H1 (cell line): Measurements from ENCODE around the gene SIX1. TPM values are rescaled to one million over a fixed set of nuclear protein-coding genes. Genes with fewer than 3 reads are reported as not detected.

Experiments
- CTCF ChIA-PET: fragments of 300-600 bp; sonication (Branson Sonifier 250); formaldehyde crosslinking; loops from one replicate; lab custom pipeline; 2021; ENCODE audit not compliant: partially characterized antibody; lab: Charles Lee
- POLR2A ChIA-PET: fragments of 300-600 bp; sonication (Branson Sonifier 250); formaldehyde crosslinking; loops from one replicate; lab custom pipeline; 2021; ENCODE audit warnings: inconsistent platforms; ENCODE audit not compliant: partially characterized antibody; lab: Charles Lee
- DNase-seq, 2 experiments: peaks; one replicate each; pipeline versions ENCODE4 v3.0.0 to v3.0.0-alpha.2; 2010 to 2022; ENCODE audit warnings: low spot score in 2 of 2, low read depth in 1 of 2, mixed read lengths in 1 of 2
- FAIRE-seq: peaks from 2 replicates; lab custom pipeline; 2011; peaks lifted over from hg19 to GRCh38; lab: Jason Lieb, UNC
- H2AFZ ChIP-seq: 2 replicates; pipeline ENCODE4 v1.8.1; 2012; ENCODE audit warnings: low read length, inconsistent platforms
- H2AK5ac ChIP-seq: 2 replicates; pipeline ENCODE4 v1.6.1; 2013; ENCODE audit warnings: low read depth, low read length
- H2BK120ac ChIP-seq: replicated peaks from 2 replicates; pipeline ENCODE3; 2013; ENCODE audit warnings: low read depth, low read length, inconsistent platforms
- H2BK12ac ChIP-seq: 2 replicates; pipeline ENCODE4 v1.6.1; 2013; ENCODE audit warnings: low read depth, low read length
- H2BK15ac ChIP-seq: 2 replicates; pipeline ENCODE4 v1.6.1; 2013; ENCODE audit warnings: low read length
- H2BK20ac ChIP-seq: 2 replicates; pipeline ENCODE4 v1.6.1; 2013; ENCODE audit warnings: low read length
- H2BK5ac ChIP-seq: 2 replicates; pipeline ENCODE4 v1.6.1; 2013; ENCODE audit warnings: low read depth, low read length
- H3K14ac ChIP-seq: 2 replicates; pipeline ENCODE4 v1.6.1; 2013; ENCODE audit warnings: inconsistent platforms; ENCODE audit not compliant: insufficient read length
- H3K18ac ChIP-seq: 2 replicates; pipeline ENCODE4 v1.6.1; 2013; ENCODE audit warnings: low read length; ENCODE audit errors: extremely low read depth
- H3K23ac ChIP-seq: 2 replicates; pipeline ENCODE4 v1.6.1; 2013; ENCODE audit warnings: inconsistent platforms; ENCODE audit not compliant: insufficient read length
- H3K23me2 ChIP-seq: 2 replicates; pipeline ENCODE4 v1.6.1; 2013; ENCODE audit warnings: low read depth, low read length
- H3K27ac ChIP-seq: 2 replicates; pipeline ENCODE4 v1.6.1; 2011; ENCODE audit warnings: low read depth, low read length, inconsistent platforms
- H3K27me3 ChIP-seq, 4 experiments: replicated peaks in 1 of 4; 1 replicate in 1 of 4; 2 replicates in 3 of 4; pipeline versions ENCODE4 v1.6.1 to v1.8.1; 2011 to 2013; ENCODE audit warnings: low read length in 3 of 4, mild to moderate bottlenecking in 3 of 4, inconsistent platforms in 2 of 4, mixed read lengths in 2 of 4, moderate library complexity in 1 of 4; ENCODE audit not compliant: control insufficient read depth in 3 of 4, insufficient read depth in 3 of 4; ENCODE audit errors: extremely low read depth in 1 of 4
- H3K36me3 ChIP-seq, 4 experiments: 2 replicates each; pipeline versions ENCODE4 v1.6.1 to v1.8.1; 2011 to 2013; ENCODE audit warnings: mild to moderate bottlenecking in 4 of 4, low read length in 3 of 4, moderate library complexity in 2 of 4, control low read depth in 1 of 4, inconsistent platforms in 1 of 4; ENCODE audit not compliant: insufficient read depth in 4 of 4, control insufficient read depth in 2 of 4
- H3K4ac ChIP-seq: replicated peaks from 2 replicates; pipeline ENCODE3; 2013; ENCODE audit warnings: low read length, low read depth, mixed read lengths, inconsistent platforms; ENCODE audit not compliant: insufficient read length
- H3K4me1 ChIP-seq, 4 experiments: replicated peaks in 1 of 4; 1 replicate in 1 of 4; 2 replicates in 3 of 4; pipeline versions ENCODE4 v1.6.1 to v1.8.1; 2011 to 2013; ENCODE audit warnings: low read length in 3 of 4, inconsistent platforms in 2 of 4, mixed read lengths in 1 of 4; ENCODE audit not compliant: insufficient read depth in 4 of 4, control insufficient read depth in 3 of 4
- H3K4me2 ChIP-seq, 2 experiments: 2 replicates each; pipeline versions ENCODE4 v1.6.1 to v1.8.1; 2011 to 2013; ENCODE audit warnings: low read depth in 2 of 2, low read length in 2 of 2, control low read depth in 1 of 2, inconsistent platforms in 1 of 2, mild to moderate bottlenecking in 1 of 2; ENCODE audit not compliant: insufficient read depth in 1 of 2
- H3K4me3 ChIP-seq, 4 experiments: fragments of 200-600, 300-600 bp in 1 of 4; sonication (generic), shearing (Covaris generic), sonication (Bioruptor Twin) in 1 of 4; 2 replicates each; pipeline versions ENCODE4 v1.5.1 to v1.8.1; 2011 to 2016; ENCODE audit warnings: low read length in 4 of 4, low read depth in 3 of 4, control low read depth in 2 of 4, inconsistent platforms in 2 of 4, mild to moderate bottlenecking in 2 of 4, mixed read lengths in 1 of 4, moderate library complexity in 1 of 4; ENCODE audit not compliant: insufficient read depth in 2 of 4; ENCODE audit errors: extremely low read depth in 1 of 4
- H3K56ac ChIP-seq: replicated peaks from 2 replicates; pipeline ENCODE3; 2013; ENCODE audit warnings: low read depth, mild to moderate bottlenecking, mixed read lengths, low read length, inconsistent platforms; ENCODE audit not compliant: insufficient read length
- H3K79me1 ChIP-seq: 2 replicates; pipeline ENCODE4 v1.6.1; 2013; ENCODE audit warnings: low read depth, low read length, control low read depth
- H3K79me2 ChIP-seq, 2 experiments: 2 replicates each; pipeline versions ENCODE4 v1.6.1 to v1.8.1; 2012 to 2013; ENCODE audit warnings: low read length in 2 of 2, mild to moderate bottlenecking in 2 of 2, inconsistent platforms in 1 of 2; ENCODE audit not compliant: insufficient read depth in 2 of 2, control insufficient read depth in 1 of 2
- H3K9ac ChIP-seq, 4 experiments: replicated peaks in 1 of 4; 1 replicate in 1 of 4; 2 replicates in 3 of 4; pipeline versions ENCODE4 v1.6.1 to v1.8.1; 2011 to 2013; ENCODE audit warnings: low read depth in 3 of 4, low read length in 3 of 4, control low read depth in 2 of 4, mild to moderate bottlenecking in 2 of 4, moderate library complexity in 2 of 4, inconsistent platforms in 1 of 4; ENCODE audit errors: extremely low read depth in 1 of 4
- H3K9me3 ChIP-seq, 2 experiments: 2 replicates each; pipeline versions ENCODE4 v1.6.1 to v1.8.1; 2012 to 2013; ENCODE audit warnings: mild to moderate bottlenecking in 2 of 2, moderate library complexity in 2 of 2, control low read depth in 1 of 2, inconsistent platforms in 1 of 2, low read depth in 1 of 2, low read length in 1 of 2, mixed read lengths in 1 of 2; ENCODE audit not compliant: insufficient read depth in 2 of 2
- H4K20me1 ChIP-seq, 2 experiments: replicated peaks in 1 of 2; 2 replicates each; pipeline versions ENCODE3 to v1.8.1; 2011 to 2013; ENCODE audit warnings: inconsistent platforms in 2 of 2, low read length in 2 of 2, mild to moderate bottlenecking in 1 of 2; ENCODE audit not compliant: insufficient read depth in 2 of 2, control insufficient read depth in 1 of 2
- H4K5ac ChIP-seq: 2 replicates; pipeline ENCODE4 v1.6.1; 2013; ENCODE audit warnings: low read length, low read depth, mixed read lengths, inconsistent platforms; ENCODE audit not compliant: insufficient read length
- H4K8ac ChIP-seq: 2 replicates; pipeline ENCODE4 v1.8.0; 2013; ENCODE audit warnings: mild to moderate bottlenecking, moderate library complexity, low read length, inconsistent platforms; ENCODE audit not compliant: insufficient read depth; ENCODE audit errors: extremely low read depth
- H4K91ac ChIP-seq: replicated peaks from 2 replicates; pipeline ENCODE3; 2013; ENCODE audit warnings: low read length, mixed read lengths, inconsistent platforms; ENCODE audit not compliant: insufficient read length
- CBX8 ChIP-seq: fragments of 300-800, 300-1000 bp; sonication (generic); IDR thresholded peaks from 2 replicates; pipeline ENCODE4 v1.7.1; 2016; ENCODE audit warnings: low read depth, low read length, borderline replicate concordance
- EZH2 ChIP-seq: fragments of 200-600 bp; sonication (generic); IDR thresholded peaks from 2 replicates; pipeline ENCODE4 v1.7.1; 2012; ENCODE audit warnings: low read depth, mild to moderate bottlenecking, moderate library complexity, low read length, inconsistent platforms; ENCODE audit not compliant: severe bottlenecking
- KDM1A ChIP-seq: fragments of 200-600, 300-600 bp; sonication (generic); IDR thresholded peaks from 2 replicates; pipeline ENCODE4 v1.7.1; 2016; ENCODE audit warnings: mild to moderate bottlenecking, low read length, borderline replicate concordance
- POLR2AphosphoS5 ChIP-seq: IDR thresholded peaks from 2 replicates; pipeline ENCODE4 v1.6.1; 2011; ENCODE audit warnings: low read depth, low read length
- RNF2 ChIP-seq: fragments of 200-900, 300-1000 bp; sonication (generic); IDR thresholded peaks from 2 replicates; pipeline ENCODE4 v1.7.1; 2016; ENCODE audit warnings: borderline replicate concordance, low read depth, mild to moderate bottlenecking, antibody characterized with exemption, low read length; ENCODE audit not compliant: poor library complexity, severe bottlenecking; ENCODE audit errors: missing control alignments
- SAP30 ChIP-seq: fragments of 300-600 bp; sonication (generic); IDR thresholded peaks from 2 replicates; pipeline ENCODE4 v1.7.1; 2012; ENCODE audit warnings: low read length, moderate library complexity, mild to moderate bottlenecking, inconsistent platforms; ENCODE audit not compliant: insufficient read depth, insufficient replicate concordance
- SIN3A ChIP-seq, 2 experiments: IDR thresholded peaks in 1 of 2; conservative IDR thresholded peaks in 1 of 2; 2 replicates each; pipeline ENCODE4 v1.6.1; 2011 to 2012; ENCODE audit warnings: low read length in 2 of 2, improper control_type of control experiment in 1 of 2, low read depth in 1 of 2, mild to moderate bottlenecking in 1 of 2
- SP2 ChIP-seq: IDR thresholded peaks from 2 replicates; pipeline ENCODE4 v1.6.1; 2012; ENCODE audit warnings: mild to moderate bottlenecking, low read length, inconsistent platforms
- SUZ12 ChIP-seq: fragments of 200-600 bp; sonication (generic); IDR thresholded peaks from 2 replicates; pipeline ENCODE4 v1.6.1; 2012; ENCODE audit warnings: mild to moderate bottlenecking, inconsistent platforms, low read length, moderate library complexity, mixed read lengths
- TCF12 ChIP-seq: IDR thresholded peaks from 2 replicates; pipeline ENCODE4 v1.6.1; 2011; ENCODE audit warnings: low read depth, mild to moderate bottlenecking, low read length
- WGBS, 2 experiments: shearing (Covaris generic) in 1 of 2; methylation state at CpG; one replicate each; pipeline versions ENCODE4 v1.1.6 to v1.1.7; 2013 to 2015; ENCODE audit warnings: low lambda C conversion rate in 2 of 2, mixed read lengths in 2 of 2, inconsistent platforms in 1 of 2, low coverage in 1 of 2, missing lambda C conversion rate in 1 of 2; ENCODE audit not compliant: insufficient replicate concordance in 2 of 2, insufficient coverage in 1 of 2, insufficient read length in 1 of 2; ENCODE audit errors: extremely low coverage in 1 of 2, missing lambda C conversion rate in 1 of 2; 5-methylcytosine and 5-hydroxymethylcytosine counted together
- polyA plus RNA-seq, 7 experiments: library from polyadenylated mRNA; depleted of rRNA in 3 of 7; stranded (reverse) in 5 of 7; unstranded in 2 of 7; fragments of >200 nt in 5 of 7; fragments of 200-250 nt in 2 of 7; gene quantifications; 1 replicate in 5 of 7; 2 replicates in 1 of 7; 4 replicates in 1 of 7; pipeline versions ENCODE4 v1.2.1 to v1.2.3, GENCODE V29; 2011 to 2013; ENCODE audit warnings: missing spikeins in 2 of 7, mixed read lengths in 2 of 7
- total RNA-seq: library from RNA; stranded (reverse); fragmentation: NEBNext Ultra II Directional; extraction: Animal tissue kit (Norgen Biotek cat#: 25700); gene quantifications from 2 replicates; pipeline ENCODE4 v1.2.1, GENCODE V29; 2021

SIX1 gene
- total and polyA plus RNA-seq, 2 of the 8 experiments (the other 6 are each of a cell fraction or from before 2014, with no cell fraction given) = 0.03 to 0.69 TPM

DNA sequence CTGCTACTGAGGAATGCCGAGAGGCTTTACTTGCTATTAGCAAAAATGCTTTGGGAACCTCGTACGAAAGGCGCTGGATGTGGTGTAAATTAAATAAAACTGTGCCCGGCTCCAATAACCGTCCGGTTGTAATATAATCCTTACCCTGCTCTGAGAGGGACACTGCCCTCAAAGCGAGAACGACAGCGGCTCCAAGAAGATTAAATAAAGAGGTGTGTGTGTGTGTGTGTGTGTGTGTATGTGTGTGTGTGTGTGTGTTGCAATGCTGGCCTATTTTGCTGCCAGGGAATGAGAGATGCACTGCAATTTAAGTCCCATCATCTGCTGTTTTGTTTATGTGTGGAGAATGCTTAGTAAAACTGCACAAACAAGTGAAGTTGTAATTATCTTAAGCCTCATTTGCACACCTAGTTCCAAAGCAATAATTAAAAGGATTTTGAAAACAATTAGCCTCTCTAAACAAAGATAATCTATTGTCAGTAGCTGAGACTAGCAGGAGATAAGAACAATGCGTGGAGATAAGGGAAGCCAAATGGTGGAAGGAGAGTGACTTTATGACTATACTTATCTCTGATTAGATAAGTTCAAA is 1.2 kb upstream of the SIX1 start:
- CTCF ChIA-PET = interaction anchor here (0.7 to 3.6 kb wide), 4 partner anchors 11 to 476 kb away, joined by 3 to 10 read pairs (median 6); no protein-coding TSS in a partner anchor
- H3K23ac ChIP-seq = no peak overlapping the region
- no peak for FAIRE-seq
- H3K4ac ChIP-seq = no peak overlapping the region
- no peak overlapping the region for H2BK120ac ChIP-seq
- DNase-seq = no peak
- H2BK20ac ChIP-seq = no peak overlapping the region
- H3K4me2 ChIP-seq = peak overlapping the region; percentile 82 to 83
- peaks cover 4 to 24% of the 10 kb centered on the region in 2 experiments for H4K20me1 ChIP-seq
- H4K5ac ChIP-seq = no peak overlapping the region
- no peaks in the 10 kb centered on the region for H3K9me3 ChIP-seq
- H3K56ac ChIP-seq = no peak overlapping the region
- no peak overlapping the region for H3K14ac ChIP-seq
- H3K79me1 ChIP-seq = no peaks in the 10 kb centered on the region
- H3K27ac ChIP-seq = no peak overlapping the region
- H3K9ac ChIP-seq = no peak overlapping the region
- peak overlapping the region in 3 of 4 experiments; percentile 30 to 63 (median 42); a peak in 3 of 8 replicates for H3K4me3 ChIP-seq
- H2BK5ac ChIP-seq = no peak overlapping the region
- no peak overlapping the region for H4K91ac ChIP-seq
- no peak overlapping the region for H2AFZ ChIP-seq
- peaks cover 14% of the 10 kb centered on the region for H3K23me2 ChIP-seq
- no peak overlapping the region for H4K8ac ChIP-seq
- peaks cover 87 to 98% (median 95%) of the 10 kb centered on the region in 4 experiments for H3K27me3 ChIP-seq
- no peak overlapping the region; the same call in 1 of the 2 replicates for H2BK12ac ChIP-seq
- TF ChIP-seq EZH2 (peak; percentile 51), KDM1A (no peak), SIN3A (conservative IDR thresholded peaks at IDR 0.05 in 1 of 2, IDR thresholded peaks at IDR 0.05 in 1 of 2; ENCODE audit: low read depth in 1 of 2, low read length in 2 of 2) (no peak), TCF12 (no peak), POLR2AphosphoS5 (no peak), SAP30 (no peak), RNF2 (peak; percentile 90), CBX8 (peak; percentile 58; the same call in 1 of the 2 replicates), SP2 (no peak), SUZ12 (peak; percentile 10; the same call in 1 of the 2 replicates)
- H3K4me1 ChIP-seq = peaks cover 10 to 44% (median 28%) of the 10 kb centered on the region in 4 experiments
- no peak overlapping the region for H3K18ac ChIP-seq
- no peak overlapping the region for H2AK5ac ChIP-seq
- POLR2A ChIA-PET = interaction anchor here (1.8 to 2.1 kb wide), 2 partner anchors 9 to 13 kb away, joined by 8 to 10 read pairs; no protein-coding TSS in a partner anchor
- H2BK15ac ChIP-seq = peak overlapping the region; percentile 33; the same call in 1 of the 2 replicates
- 4% methylated on average over 11 of the region's 11 CpGs; no CpG with 5 or more reads in 1 of the 2 experiments for WGBS, 2 experiments
- peaks cover 0 to 2% (median 0%) of the 10 kb centered on the region in 4 experiments; a peak in 1 of 8 replicates for H3K36me3 ChIP-seq
- H3K79me2 ChIP-seq = no peaks in the 10 kb centered on the region
